NCI-H2081 (cell line): ENCODE results near the gene PRR11.
A peak's percentile ranks its signal among the peaks of the same experiment; 100 is the strongest.
"Not testable (repeated sequence)": the region's sequence is repeated elsewhere in the genome, so short reads cannot be mapped to it uniquely, and the experiment has no call there.

Source experiments
- DNase-seq, 2 experiments: peaks; one replicate each; lab custom pipeline; 2025; lab: John Stamatoyannopoulos, UW

Gene PRR11

DNA sequence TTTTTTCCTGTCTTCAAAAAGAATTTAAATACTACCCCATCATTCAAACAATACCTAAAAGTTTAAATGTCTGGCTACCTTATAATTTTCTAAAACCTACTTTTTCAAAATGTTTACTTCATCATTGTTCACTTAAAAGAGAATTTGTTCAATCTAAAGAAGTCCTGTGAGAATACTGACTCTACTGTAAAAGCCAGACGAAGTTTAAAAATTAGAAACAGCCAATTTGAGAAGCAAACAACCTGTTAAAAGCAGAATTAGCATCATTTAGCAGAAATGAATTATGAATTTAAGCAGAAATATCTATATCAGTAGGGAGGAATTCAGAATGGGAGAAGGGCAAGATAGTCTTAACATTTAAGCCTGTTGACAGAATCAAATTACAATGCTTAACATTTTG is 2.6 kb upstream of the PRR11 start:
- DNase-seq, result no peak

GRCh38 chr17:59154292-59154720 is 1.2 kb upstream of the PRR11 start:
- peak; percentile 56 to 69 for DNase-seq

GRCh38 chr17:59154721-59155438 is 666 bp upstream of the PRR11 start, which contains the start of gene SKA2:
Gene SKA2 (minus strand): TSS chr17:59155186. CDS start chr17:59155163, 23 bp downstream.
- DNase-seq, result peak; percentile 100

GRCh38 chr17:59160157-59161025 is 4.8 kb downstream of the PRR11 start:
- no peak for DNase-seq

DNA sequence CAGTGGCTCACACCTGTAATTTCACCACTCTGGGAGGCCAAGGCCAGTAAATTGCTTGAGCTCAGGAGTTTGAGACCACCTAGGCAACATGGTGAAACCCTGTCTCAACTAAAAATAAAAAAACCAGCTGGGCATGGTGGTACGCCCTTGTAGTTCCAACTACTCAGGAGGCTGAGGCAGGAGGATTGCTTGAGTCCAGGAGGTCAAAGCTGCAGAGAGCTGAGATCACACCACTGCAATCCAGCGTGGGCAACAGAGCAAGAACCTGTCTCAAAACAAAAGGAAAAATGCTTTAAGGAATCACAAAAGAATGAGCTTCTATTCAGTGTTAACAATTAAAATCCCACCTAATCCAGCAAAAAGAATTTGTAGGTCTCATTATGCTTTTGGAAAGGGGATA is 5.9 kb downstream of the PRR11 start:
- DNase-seq, result no peak

GRCh38 chr17:59165933-59166342 is 10.4 kb downstream of the PRR11 start:
- peak; percentile 14 to 46 for DNase-seq

DNA sequence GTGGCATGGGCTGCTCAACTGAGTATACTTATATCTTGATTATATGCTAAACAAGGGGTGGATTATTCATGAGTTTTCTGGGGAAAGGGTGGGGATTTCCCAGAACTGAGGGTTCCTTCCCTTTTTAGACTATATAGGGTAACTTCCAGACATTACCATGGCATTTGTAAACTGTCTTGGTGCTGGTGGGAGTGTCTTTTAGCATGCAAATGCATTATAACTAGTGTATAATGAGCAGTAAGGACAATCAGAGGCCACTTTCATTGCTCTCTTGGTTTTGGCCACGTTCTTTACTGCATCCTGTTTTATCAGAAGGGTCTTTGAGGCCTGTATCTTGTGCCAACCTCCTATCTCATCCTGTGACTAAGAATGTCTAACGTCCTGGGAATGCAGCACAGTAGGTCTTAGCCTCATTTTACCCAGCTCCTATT is 12.0 kb downstream of the PRR11 start:
- DNase-seq, result no peak

DNA sequence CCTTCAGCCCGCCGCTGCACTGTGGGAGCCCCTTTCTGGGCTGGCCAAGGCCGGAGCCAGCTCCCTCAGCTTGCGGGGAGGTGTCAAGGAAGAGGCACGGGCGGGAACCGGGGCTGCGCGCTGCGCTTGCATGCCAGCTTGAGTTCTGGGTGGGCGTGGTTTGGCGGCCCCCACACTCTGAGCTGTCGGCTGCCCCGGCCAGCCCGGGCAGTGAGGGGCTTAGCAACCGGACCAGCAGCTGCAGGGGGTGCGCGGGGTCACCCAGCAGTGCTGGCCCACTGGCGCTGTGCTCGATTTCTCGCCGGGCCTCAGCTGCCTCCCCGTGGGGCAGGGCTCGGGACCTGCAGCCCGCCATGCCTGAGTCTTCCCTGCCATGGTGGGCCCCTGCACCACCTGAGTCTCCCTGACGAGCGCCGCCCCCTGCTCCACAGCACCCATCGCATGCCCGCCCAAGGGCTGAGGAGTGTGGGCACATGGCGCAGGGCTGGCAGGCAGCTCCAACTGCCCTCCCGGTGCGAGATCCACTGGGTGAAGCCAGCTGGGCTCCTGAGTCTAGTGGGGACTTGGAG is 17.0 kb downstream of the PRR11 start:
- DNase-seq, result no peak

DNA sequence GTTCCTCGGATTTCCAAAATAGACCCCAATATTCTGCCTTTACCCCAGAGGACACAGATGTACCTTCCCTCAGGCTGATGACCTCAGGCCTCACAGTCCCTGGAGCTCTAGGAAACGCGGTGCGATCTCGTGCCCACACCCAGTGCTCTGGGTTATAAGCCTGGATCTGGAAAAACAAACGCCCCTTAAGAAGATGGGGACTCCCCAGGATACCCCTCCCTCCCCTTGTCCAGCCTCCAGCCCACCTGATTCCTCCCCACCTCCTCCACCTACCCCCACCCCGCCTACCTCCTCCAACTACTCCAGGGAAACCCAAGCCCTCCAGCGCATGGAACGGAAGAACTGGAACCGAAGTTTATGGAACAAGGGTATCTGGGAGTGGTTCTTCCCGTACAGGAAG is 19.1 kb downstream of the PRR11 start:
- no peak for DNase-seq

DNA sequence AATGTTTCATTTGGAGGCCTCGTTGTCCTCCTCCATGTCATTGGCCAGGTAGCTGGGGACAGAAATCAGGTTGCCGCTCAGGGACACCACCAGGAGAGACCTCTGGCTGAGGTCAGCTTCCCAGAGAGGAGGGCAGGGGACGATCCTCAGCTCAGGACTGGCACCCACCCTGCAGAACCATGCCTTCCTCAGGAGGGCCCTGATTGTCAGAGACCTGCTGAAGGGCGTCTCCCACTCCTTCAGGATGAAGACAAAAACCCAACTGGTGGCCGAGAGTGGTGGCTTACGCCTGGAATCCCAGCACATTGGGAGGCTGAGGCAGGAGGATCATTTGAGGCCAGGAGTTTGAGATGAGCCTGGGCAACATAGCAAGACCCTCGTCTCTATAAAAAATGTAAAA is 19.5 kb downstream of the PRR11 start:
- no peak for DNase-seq

DNA sequence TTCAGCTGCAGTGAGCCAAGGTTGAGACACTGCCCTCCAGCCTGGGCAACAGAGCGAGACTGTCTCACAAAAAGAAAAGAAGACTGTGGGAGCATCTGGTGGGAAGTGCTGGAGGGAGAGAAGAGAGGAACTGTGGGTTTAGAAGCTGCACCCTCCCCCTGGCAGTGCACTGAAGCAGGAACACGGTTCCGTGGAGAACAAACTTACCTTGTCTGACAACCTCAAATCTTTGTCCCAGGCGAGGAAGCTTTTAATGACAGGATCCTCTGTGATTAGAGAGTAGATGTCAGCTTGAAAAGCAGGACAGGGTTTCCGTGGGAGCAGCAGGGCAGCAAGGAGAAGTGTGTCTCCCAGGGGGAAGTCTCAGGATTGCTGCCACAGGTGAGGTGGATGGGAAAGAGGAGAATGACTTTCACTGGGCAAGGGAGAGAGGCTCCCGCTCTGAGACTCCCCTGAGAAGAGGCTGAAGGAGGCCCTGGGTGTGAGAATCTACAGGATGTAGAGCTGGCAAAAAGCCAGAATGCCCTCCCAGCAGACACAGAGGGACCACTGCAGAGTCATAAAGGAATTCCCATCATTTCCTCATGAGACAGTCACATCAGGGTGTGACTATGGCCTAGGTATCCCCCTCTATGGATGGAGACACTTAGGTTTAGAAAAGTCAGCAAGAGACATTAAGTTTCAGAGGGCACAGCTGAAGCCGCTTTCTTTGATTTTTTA is 22.9 kb downstream of the PRR11 start:
- no peak for DNase-seq

DNA sequence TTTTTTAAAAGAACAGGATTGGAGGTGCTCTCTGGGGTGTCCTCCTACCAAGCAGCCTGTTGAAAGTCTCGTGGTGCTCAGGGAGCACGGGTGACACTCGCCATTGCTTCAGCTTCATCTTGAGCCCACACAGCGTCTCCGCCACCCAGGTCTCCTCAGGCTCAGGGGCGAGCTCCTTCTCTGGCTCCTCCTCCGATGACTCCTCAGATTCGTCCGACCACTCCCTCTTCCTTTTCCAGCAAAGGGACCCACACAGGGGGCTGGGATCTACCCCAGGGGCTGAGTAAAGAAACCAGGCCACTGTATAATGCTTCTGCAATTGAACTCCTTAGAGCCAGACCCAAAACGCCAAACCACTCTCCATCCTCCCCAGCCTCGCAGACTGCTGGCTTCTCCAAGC is 24.1 kb downstream of the PRR11 start:
- not testable (repeated sequence) for DNase-seq

DNA sequence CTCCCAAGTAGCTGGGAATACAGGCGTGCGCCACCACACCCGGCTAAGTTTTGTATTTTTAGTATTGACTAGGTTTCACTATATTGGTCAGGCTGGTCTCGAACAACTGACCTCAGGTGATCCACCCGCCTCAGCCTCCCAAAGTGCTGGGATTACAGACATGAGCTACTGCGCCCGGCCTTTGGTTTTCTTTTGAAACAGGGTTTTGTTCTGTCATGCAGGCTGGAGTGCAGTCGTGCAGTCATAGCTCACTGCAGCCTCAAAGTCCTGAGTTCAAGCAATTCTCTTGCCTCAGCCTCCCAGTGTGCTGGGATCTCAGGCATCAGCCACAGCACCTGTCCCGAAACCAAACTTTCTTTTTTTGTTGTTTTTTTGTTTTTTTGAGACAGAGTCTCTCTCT is 25.1 kb downstream of the PRR11 start:
- DNase-seq, result no peak

DNA sequence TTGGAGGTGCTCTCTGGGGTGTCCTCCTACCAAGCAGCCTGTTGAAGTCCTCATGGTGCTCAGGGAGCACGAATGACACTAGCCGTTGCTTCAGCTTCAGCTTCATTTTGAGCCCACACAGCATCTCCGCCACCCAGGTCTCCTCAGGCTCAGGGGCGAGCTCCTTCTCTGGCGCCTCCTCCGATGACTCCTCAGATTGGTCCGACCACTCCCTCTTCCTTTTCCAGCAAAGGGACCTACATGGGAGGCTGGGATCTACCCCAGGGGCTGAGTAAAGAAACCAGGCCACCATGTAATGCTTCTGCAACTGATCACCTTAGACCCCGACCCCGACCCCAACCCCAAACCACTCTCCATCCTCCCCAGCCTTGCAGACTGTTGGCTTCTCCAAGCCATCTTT is 25.9 kb downstream of the PRR11 start:
- no peak for DNase-seq

- DNase-seq, result no peak
Measured at GRCh38 chr17:59185997-59186396, 30.5 kb downstream of the PRR11 start.

GRCh38 chr17:59186850-59187249 is 31.3 kb downstream of the PRR11 start:
- DNase-seq, result no peak

DNA sequence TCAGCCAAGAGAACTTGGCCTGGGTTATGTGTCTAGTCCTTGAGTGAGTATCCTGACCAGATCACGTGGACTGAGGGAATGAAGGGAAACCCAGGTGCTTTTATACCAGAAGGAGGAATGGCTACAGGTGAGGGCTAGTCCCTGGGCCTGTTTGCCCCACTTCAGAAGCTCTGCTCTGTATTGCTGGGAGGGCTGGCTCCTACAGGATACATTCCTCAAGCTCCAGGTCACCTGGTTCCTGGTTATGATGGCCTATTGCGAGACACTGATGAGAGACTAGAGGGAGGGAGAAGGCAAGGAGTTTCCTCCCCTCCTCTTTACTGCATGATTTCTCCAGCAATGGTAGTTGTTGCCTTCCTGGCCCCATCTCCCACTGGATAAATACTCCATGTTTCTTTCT is 35.3 kb downstream of the PRR11 start:
- DNase-seq, result no peak

GRCh38 chr17:59193336-59193862 is 37.9 kb downstream of the PRR11 start:
- DNase-seq, result no peak

GRCh38 chr17:59199398-59199797 is 43.9 kb downstream of the PRR11 start:
- no peak for DNase-seq

DNA sequence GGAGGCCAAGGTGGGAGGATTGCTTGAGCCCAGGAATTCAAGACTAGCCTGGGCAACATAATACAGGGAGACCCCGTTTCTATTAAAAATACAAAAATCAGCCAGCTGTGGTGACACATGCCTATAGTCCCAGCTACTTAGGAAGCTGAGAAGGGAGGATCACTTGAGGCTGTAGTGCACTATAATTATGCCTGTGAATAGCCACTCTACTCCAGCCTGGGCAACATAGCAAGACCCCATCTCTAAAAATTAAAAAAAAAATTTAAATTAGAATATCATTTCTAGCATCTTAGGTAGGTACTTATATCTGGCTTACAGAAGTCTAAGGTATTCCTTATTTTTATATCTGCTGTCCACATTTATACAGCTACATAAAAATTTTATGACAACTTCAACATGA is 46.8 kb downstream of the PRR11 start:
- no peak for DNase-seq

GRCh38 chr17:59219370-59219769 is 63.8 kb downstream of the PRR11 start:
- no peak for DNase-seq

DNA sequence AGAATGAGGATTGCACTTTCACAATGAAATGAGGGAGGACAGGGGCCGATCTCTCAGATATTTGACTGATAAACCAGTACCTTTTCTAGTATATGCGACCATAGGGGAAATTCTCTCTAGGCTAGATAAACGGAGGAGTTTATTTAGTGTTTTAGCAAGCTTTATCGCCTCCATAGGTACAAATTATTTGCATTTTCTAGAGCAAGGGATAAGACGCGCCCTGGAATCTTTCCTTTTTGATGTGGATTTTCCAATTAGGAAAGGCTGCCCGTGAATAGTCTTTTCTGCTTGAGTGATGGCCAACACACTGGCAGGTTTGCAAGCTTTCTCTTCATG is 64.4 kb downstream of the PRR11 start:
- no peak for DNase-seq
